Measurements from ENCODE around the gene MUCL3.
"Not testable (repeated sequence)": the region's sequence is repeated elsewhere in the genome, so short reads cannot be mapped to it uniquely, and the experiment has no call there.

Gene MUCL3

GRCh38 chr6:30988209-30988825 lies 47.5 kb downstream of the MUCL3 start:
- DNase-seq: no peak

DNA sequence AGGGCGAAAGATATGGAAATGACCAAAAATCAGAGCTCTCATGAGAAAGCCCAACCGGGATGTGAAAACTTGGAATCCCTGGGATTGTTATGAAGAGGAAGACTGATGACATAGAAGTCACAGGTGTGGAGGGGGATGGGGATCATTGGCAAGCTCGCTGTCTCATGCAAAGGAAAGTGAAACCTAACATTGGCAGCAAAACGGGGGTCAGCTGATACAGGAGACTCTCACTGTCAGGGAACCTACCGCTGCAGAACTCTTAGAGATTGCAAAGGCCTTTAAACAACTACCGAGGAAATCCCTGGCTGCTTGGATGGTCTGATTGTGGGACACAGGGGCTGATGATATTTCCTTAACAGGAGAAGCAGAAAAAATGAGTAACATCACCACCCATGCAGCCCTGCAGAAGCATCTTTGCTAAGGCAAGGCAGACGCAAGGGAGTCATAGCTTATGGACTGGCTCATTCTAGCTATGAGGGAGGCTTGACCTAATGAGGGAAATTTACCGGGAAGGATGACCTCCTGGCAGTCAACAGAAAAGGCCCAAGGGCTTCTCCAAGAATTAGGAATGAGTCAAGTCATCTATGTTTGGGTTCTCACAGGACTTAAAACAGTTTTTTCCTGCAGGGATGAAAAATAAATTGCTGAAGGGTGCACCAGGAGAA lies 49.8 kb downstream of the MUCL3 start:
- no peak for DNase-seq

DNA sequence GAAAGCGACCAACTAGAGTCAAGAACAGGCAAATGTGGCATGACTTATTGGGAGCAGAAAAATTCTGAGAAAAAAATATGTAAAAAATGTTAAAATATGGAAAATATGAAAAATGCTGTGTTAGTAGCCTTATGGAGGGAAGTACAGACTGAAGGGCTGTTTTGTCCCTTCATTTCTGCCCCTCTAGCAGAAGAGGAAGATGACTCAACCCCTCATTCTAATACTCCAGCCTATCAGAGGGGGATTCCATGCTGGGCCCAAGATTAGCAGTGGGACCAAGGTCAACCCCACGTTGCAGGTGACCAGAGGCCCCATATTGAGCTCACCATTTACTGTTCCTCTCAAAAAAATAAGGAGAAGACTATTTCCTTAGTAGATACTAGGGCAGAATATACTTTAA lies 51.1 kb downstream of the MUCL3 start:
- no peak for DNase-seq

GRCh38 chr6:30997301-30997700 lies 56.5 kb downstream of the MUCL3 start:
- DNase-seq: no peak

DNA sequence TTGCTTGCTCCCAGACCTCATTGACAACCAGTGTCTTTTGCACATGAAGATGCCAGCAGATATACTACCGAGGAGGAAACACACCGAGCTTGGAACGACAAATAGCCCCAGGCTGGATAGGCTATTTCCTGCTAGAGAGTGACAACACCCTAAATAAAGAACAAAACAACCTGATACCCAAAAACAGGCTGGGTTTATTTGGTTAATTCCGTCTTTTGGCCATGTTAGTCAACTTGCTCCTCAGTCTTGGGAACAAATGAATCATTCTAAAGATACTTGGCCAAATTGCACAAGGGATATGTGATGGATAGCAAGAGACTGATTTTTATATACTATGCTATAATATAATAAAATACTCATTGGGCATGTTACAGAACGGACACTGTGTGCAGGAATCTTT lies 58.0 kb downstream of the MUCL3 start:
- no peak for DNase-seq

GRCh38 chr6:31000067-31000860 lies 59.5 kb downstream of the MUCL3 start:
- not testable (repeated sequence) for DNase-seq

DNA sequence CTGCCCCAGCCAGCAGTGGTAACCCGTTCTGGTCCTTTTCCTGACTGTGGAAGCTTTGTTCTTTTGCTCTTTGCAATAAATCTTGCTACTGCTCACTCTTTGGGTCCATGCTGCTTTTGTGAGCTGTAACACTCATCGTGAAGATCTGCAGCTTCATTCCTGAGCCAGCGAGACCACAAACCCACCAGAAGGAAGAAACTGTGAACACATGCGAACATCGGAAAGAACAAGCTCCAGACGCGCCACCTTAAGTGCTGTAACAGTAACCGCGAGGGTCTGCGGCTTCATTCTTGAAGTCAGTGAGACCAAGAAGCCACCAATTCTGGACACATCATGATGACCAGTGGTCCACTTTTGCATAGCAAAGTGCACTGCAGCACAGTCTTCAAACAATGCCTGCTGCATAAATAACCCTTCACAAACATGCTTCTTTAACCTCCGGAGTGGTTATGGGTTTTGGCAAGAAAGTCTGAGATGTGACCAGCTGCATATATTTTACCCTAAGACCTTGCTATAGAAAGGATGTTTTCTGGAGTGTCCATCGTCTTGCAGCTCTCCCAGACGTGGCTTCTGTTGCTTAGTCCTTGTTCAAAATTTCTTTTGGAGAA lies 60.6 kb downstream of the MUCL3 start:
- DNase-seq: no peak

GRCh38 chr6:31002471-31002870 lies 61.7 kb downstream of the MUCL3 start:
- no peak for DNase-seq
